Activated CD8-positive, alpha-beta T cell treated with anti-CD3 and anti-CD28 coated beads for 36 hours (primary cell): ENCODE results near the gene IFI44. TPM values are rescaled to one million over a fixed set of nuclear protein-coding genes. Genes with fewer than 3 reads are reported as not detected.

Source experiments
- ATAC-seq: fragments of 200-7000 bp; cut with Tn5 transposase; one replicate; pipeline ENCODE4 v1.10.0; 2021; ENCODE audit warnings: mild to moderate bottlenecking, moderate library complexity
- CTCF ChIA-PET: fragments of 350-600 bp; sonication (Branson Sonifier 250); formaldehyde crosslinking; loops from one replicate; lab custom pipeline; 2021; ENCODE audit warnings: antibody characterized with exemption; lab: Charles Lee
- POLR2A ChIA-PET: fragments of 350-600 bp; sonication (Branson Sonifier 250); formaldehyde crosslinking; loops from one replicate; lab custom pipeline; 2021; ENCODE audit warnings: antibody characterized with exemption; lab: Charles Lee
- DNase-seq: peaks from one replicate; pipeline ENCODE4 v3.0.0-alpha.2; 2020
- H3K27ac Mint-ChIP-seq: one replicate; pipeline ENCODE4 v1.8.0; 2021; ENCODE audit warnings: mild to moderate bottlenecking, mixed read lengths
- H3K27me3 Mint-ChIP-seq: one replicate; pipeline ENCODE4 v1.8.0; 2021; ENCODE audit warnings: mixed read lengths
- H3K36me3 Mint-ChIP-seq: one replicate; pipeline ENCODE4 v1.8.0; 2021; ENCODE audit warnings: low read depth, mixed read lengths
- H3K4me1 Mint-ChIP-seq: one replicate; pipeline ENCODE4 v1.8.0; 2021; ENCODE audit warnings: low read depth, mixed read lengths
- H3K4me3 Mint-ChIP-seq: one replicate; pipeline ENCODE4 v1.8.0; 2021; ENCODE audit warnings: mild to moderate bottlenecking, moderate library complexity, mixed read lengths
- H3K9me3 Mint-ChIP-seq: one replicate; pipeline ENCODE4 v1.8.0; 2021; ENCODE audit warnings: mixed read lengths
- intact Hi-C: fragments of 100-400 bp; cut with micrococcal nuclease; formaldehyde crosslinking; loops from one replicate; pipeline ENCODE4 v1.10.0; 2022
- total RNA-seq, 2 experiments: library from RNA; stranded (reverse); gene quantifications; one replicate each; pipeline ENCODE4 v1.2.3, GENCODE V29; 2021
- TF ChIP-seq, protein P1 (sequence below): fragments of 200-600 bp; IDR thresholded peaks from one replicate; pipeline ENCODE4 v1.8.0; 2022; ENCODE audit warnings: antibody characterized with exemption, mild to moderate bottlenecking

IFI44 gene
- total RNA-seq, 2 experiments from 2014 or later = 37.2 to 38.4 TPM

- H3K27ac Mint-ChIP-seq = no peak overlapping the region
- H3K4me1 Mint-ChIP-seq = peaks cover 4% of the 10 kb centered on the region
- TF ChIP-seq, protein P1, sequence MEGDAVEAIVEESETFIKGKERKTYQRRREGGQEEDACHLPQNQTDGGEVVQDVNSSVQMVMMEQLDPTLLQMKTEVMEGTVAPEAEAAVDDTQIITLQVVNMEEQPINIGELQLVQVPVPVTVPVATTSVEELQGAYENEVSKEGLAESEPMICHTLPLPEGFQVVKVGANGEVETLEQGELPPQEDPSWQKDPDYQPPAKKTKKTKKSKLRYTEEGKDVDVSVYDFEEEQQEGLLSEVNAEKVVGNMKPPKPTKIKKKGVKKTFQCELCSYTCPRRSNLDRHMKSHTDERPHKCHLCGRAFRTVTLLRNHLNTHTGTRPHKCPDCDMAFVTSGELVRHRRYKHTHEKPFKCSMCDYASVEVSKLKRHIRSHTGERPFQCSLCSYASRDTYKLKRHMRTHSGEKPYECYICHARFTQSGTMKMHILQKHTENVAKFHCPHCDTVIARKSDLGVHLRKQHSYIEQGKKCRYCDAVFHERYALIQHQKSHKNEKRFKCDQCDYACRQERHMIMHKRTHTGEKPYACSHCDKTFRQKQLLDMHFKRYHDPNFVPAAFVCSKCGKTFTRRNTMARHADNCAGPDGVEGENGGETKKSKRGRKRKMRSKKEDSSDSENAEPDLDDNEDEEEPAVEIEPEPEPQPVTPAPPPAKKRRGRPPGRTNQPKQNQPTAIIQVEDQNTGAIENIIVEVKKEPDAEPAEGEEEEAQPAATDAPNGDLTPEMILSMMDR = no peak
- no peaks in the 10 kb centered on the region for H3K9me3 Mint-ChIP-seq
- DNase-seq = no peak
- ChIA-PET CTCF (interaction anchor here (1.3 to 1.7 kb wide), 3 partner anchors 66 to 537 kb away, joined by 3 to 7 read pairs (median 3); no protein-coding TSS in a partner anchor), POLR2A (no interaction called here)
- no peaks in the 10 kb centered on the region for H3K36me3 Mint-ChIP-seq
- no peak for ATAC-seq
- peaks cover 4% of the 10 kb centered on the region for H3K27me3 Mint-ChIP-seq
- no peak overlapping the region for H3K4me3 Mint-ChIP-seq
- intact Hi-C loops = no loop called here
These were observed 33.4 kb downstream of the IFI44 start for GRCh38 chr1:78683079-78683478.

DNA sequence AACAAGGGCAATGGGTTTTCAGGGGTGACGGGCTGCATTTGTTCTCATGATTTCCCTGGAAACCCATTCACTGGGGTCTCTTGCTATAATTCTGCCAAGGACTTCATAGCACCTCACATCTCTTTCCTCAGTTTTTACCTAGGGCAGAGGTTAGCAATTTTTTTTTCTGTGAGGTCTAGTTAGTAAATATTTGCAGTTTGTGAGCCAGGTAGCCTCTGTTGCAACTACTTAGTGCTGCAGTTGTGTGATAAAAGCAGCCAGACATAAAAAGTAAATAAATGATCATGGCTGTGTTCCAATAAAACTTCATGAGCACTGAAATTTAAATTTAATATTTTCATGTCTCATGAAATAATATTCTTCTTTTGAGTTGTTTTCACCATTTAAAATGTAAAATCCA lies 37.7 kb downstream of the IFI44 start:
- CTCF ChIA-PET = no interaction called here
- intact Hi-C loops = no loop called here
- Mint-ChIP-seq H3K4me3 (no peak overlapping the region), H3K36me3 (no peaks in the 10 kb centered on the region), H3K27ac (no peak overlapping the region), H3K4me1 (no peaks in the 10 kb centered on the region), H3K9me3 (no peaks in the 10 kb centered on the region), H3K27me3 (peaks cover 7% of the 10 kb centered on the region)
- TF ChIP-seq, protein P1 = no peak
- POLR2A ChIA-PET = no interaction called here
- ATAC-seq (no peak), DNase-seq (no peak)

DNA sequence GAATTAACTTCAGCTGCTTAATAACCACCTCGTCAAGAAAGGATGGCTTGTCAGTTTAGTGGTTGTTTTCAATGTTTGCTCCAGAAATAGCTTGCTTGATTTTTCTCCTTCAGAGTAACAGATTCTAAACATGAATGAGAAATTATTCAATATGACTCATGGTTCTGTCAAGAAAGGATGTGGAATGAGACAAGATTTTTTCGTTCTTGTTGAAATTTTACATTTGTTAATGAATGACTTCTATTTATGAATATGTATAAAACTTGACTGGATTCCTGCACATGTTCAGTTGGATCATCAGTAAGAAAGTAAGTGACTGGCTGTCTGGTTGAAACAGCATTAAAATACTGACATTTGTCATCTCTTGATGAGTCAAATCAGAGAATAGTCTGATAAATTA lies 38.3 kb downstream of the IFI44 start:
- Mint-ChIP-seq H3K4me1 (no peaks in the 10 kb centered on the region), H3K27ac (no peak overlapping the region), H3K9me3 (no peaks in the 10 kb centered on the region), H3K27me3 (peaks cover 7% of the 10 kb centered on the region), H3K4me3 (no peak overlapping the region), H3K36me3 (no peaks in the 10 kb centered on the region)
- ChIA-PET CTCF (no interaction called here), POLR2A (no interaction called here)
- ATAC-seq (no peak), DNase-seq (no peak)
- intact Hi-C loops = no loop called here
- TF ChIP-seq, protein P1 = no peak

GRCh38 chr1:78688697-78689096 lies 39.1 kb downstream of the IFI44 start:
- intact Hi-C loops = no loop called here
- ATAC-seq (no peak), DNase-seq (no peak)
- Mint-ChIP-seq H3K27me3 (peaks cover 7% of the 10 kb centered on the region), H3K4me3 (no peak overlapping the region), H3K36me3 (no peaks in the 10 kb centered on the region), H3K27ac (no peak overlapping the region), H3K9me3 (no peaks in the 10 kb centered on the region), H3K4me1 (no peaks in the 10 kb centered on the region)
- TF ChIP-seq, protein P1 = no peak
- ChIA-PET POLR2A (no interaction called here), CTCF (no interaction called here)

DNA sequence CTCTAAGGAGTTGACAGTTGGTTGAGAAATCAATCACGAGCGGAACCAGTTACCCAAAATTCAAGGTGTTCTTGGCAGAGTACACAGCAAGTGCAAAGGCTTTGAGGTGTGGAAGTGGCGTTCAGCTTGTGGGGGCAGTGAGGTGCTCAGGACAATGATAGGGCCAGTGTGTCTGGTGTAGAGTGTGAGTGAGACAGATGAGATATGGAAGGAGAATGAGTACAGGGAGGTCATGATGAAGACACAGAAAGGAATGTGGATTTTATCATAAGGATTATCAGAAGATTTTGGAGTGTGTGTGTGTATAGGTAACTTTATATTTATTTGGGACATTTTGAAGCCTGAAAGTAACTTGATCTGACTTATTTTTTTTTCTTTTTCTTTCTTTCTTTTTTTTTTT lies 40.9 kb downstream of the IFI44 start:
- Mint-ChIP-seq H3K9me3 (no peaks in the 10 kb centered on the region), H3K4me1 (no peaks in the 10 kb centered on the region), H3K27me3 (peaks cover 7% of the 10 kb centered on the region), H3K4me3 (no peak overlapping the region), H3K27ac (no peak overlapping the region), H3K36me3 (no peaks in the 10 kb centered on the region)
- intact Hi-C loops = no loop called here
- POLR2A ChIA-PET = no interaction called here
- ATAC-seq = no peak
- CTCF ChIA-PET = no interaction called here
- TF ChIP-seq, protein P1 = no peak
- no peak for DNase-seq
